ENCODE results near the gene EDAR.

Gene EDAR

GRCh38 chr2:108969856-108970255, 19.2 kb downstream of the EDAR start:
- TF ChIP-seq EGR1 (IDR thresholded peaks at IDR 0.05) = no peak
- TF ChIP-seq TAF1 (IDR thresholded peaks at IDR 0.05; ENCODE audit: low read depth) = no peak
- TF ChIP-seq EP300 (IDR thresholded peaks at IDR 0.05; ENCODE audit: borderline replicate concordance) = no peak
- no peak for TF ChIP-seq FOXM1 (IDR thresholded peaks at IDR 0.05; ENCODE audit: borderline replicate concordance, low read depth)
- no peak for TF ChIP-seq CEBPB (IDR thresholded peaks at IDR 0.05)
- TF ChIP-seq YY1 (IDR thresholded peaks at IDR 0.05; ENCODE audit: low read depth) = no peak
- TF ChIP-seq USF1 (IDR thresholded peaks at IDR 0.05) = no peak

GRCh38 chr2:108968619-108969018, 20.4 kb downstream of the EDAR start:
- TF ChIP-seq TAF1 (IDR thresholded peaks at IDR 0.05; ENCODE audit: low read depth) = no peak
- no peak for TF ChIP-seq CEBPB (IDR thresholded peaks at IDR 0.05)
- TF ChIP-seq TEAD4 (IDR thresholded peaks at IDR 0.05) = no peak
- no peak for TF ChIP-seq EP300 (IDR thresholded peaks at IDR 0.05; ENCODE audit: borderline replicate concordance)
- no peak for TF ChIP-seq EGR1 (IDR thresholded peaks at IDR 0.05)
- TF ChIP-seq RAD21 (IDR thresholded peaks at IDR 0.05; ENCODE audit: low read depth) = no peak
- no peak for TF ChIP-seq USF1 (IDR thresholded peaks at IDR 0.05)
- no peak for TF ChIP-seq NFIC (IDR thresholded peaks at IDR 0.05)
- no peak for TF ChIP-seq MAX (IDR thresholded peaks at IDR 0.05)
- no peak for TF ChIP-seq FOXM1 (IDR thresholded peaks at IDR 0.05; ENCODE audit: borderline replicate concordance, low read depth)
- TF ChIP-seq, protein P1, sequence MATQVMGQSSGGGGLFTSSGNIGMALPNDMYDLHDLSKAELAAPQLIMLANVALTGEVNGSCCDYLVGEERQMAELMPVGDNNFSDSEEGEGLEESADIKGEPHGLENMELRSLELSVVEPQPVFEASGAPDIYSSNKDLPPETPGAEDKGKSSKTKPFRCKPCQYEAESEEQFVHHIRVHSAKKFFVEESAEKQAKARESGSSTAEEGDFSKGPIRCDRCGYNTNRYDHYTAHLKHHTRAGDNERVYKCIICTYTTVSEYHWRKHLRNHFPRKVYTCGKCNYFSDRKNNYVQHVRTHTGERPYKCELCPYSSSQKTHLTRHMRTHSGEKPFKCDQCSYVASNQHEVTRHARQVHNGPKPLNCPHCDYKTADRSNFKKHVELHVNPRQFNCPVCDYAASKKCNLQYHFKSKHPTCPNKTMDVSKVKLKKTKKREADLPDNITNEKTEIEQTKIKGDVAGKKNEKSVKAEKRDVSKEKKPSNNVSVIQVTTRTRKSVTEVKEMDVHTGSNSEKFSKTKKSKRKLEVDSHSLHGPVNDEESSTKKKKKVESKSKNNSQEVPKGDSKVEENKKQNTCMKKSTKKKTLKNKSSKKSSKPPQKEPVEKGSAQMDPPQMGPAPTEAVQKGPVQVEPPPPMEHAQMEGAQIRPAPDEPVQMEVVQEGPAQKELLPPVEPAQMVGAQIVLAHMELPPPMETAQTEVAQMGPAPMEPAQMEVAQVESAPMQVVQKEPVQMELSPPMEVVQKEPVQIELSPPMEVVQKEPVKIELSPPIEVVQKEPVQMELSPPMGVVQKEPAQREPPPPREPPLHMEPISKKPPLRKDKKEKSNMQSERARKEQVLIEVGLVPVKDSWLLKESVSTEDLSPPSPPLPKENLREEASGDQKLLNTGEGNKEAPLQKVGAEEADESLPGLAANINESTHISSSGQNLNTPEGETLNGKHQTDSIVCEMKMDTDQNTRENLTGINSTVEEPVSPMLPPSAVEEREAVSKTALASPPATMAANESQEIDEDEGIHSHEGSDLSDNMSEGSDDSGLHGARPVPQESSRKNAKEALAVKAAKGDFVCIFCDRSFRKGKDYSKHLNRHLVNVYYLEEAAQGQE (IDR thresholded peaks at IDR 0.05; ENCODE audit: low read depth) = no peak
- TF ChIP-seq ZBTB7A (IDR thresholded peaks at IDR 0.05; ENCODE audit: low read depth) = no peak
- no peak for TF ChIP-seq TCF12 (IDR thresholded peaks at IDR 0.05; ENCODE audit: low read depth)
- TF ChIP-seq CREB1 (IDR thresholded peaks at IDR 0.05; ENCODE audit: low read depth) = no peak
- TF ChIP-seq YY1 (IDR thresholded peaks at IDR 0.05; ENCODE audit: low read depth) = no peak

DNA sequence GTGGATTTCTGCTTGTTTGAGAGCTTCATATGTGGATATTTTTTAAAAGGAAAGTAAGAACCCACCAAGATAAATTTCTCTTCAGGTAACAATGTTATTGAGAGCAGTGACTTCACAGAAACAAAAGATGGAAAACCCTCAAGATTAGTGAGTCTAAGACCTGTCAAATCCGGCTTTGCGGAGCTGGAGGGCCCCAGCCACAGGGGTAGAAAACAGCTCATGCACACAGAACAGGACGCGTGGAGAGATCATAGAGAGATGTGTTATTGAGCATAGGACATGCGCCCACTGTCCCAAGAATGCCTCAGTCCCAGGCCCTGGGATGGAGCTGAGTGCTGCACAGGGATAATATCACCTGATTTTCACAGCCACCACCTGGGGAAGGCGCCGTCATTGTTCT, 21.3 kb downstream of the EDAR start:
- TF ChIP-seq USF1 (IDR thresholded peaks at IDR 0.05) = no peak
- no peak for TF ChIP-seq EP300 (IDR thresholded peaks at IDR 0.05; ENCODE audit: borderline replicate concordance)

DNA sequence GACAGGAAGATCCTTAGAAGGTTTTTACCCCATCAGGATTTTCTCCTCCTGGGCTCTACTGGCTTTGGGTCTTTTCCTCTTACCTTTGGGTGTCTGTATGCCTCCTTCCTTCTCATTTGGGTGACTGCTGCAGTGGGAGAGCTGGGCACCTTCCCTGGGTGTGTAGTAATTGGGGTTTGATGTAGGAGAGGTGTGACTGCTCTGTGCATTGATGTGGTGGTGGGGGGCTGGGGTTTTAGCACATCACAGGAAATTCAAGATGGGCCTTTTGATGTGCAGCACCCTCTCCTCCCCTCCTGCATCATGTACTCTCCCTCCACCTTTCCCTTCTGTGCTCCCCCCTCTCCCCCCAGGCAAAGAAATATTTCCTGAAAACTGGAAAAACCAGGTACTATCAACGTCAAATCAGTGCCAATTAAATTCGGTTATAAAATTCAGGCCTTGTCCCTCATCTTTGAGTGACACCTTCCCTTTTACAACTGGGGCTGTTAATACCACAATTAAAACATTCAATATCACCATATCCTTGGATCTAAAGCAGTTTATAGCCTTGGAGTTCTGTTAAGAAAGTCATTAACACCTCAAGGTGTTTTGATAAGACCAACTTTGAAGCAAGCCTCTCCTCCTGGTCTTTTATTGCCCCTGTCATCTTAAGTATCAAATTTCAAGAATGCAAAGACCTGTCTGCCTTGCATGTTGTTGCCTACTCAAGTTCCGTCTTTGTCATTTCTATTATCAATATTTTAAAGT, 23.3 kb downstream of the EDAR start:
- no peak for TF ChIP-seq CREB1 (IDR thresholded peaks at IDR 0.05; ENCODE audit: low read depth)
- no peak for TF ChIP-seq YY1 (IDR thresholded peaks at IDR 0.05; ENCODE audit: low read depth)
- no peak for TF ChIP-seq RAD21 (IDR thresholded peaks at IDR 0.05; ENCODE audit: low read depth)
- no peak for TF ChIP-seq TEAD4 (IDR thresholded peaks at IDR 0.05)
- TF ChIP-seq MAX (IDR thresholded peaks at IDR 0.05) = no peak
- TF ChIP-seq TCF12 (IDR thresholded peaks at IDR 0.05; ENCODE audit: low read depth) = no peak
- no peak for TF ChIP-seq NFIC (IDR thresholded peaks at IDR 0.05)
- no peak for TF ChIP-seq TAF1 (IDR thresholded peaks at IDR 0.05; ENCODE audit: low read depth)
- TF ChIP-seq, protein P1 (IDR thresholded peaks at IDR 0.05; ENCODE audit: low read depth) = no peak
- TF ChIP-seq USF1 (IDR thresholded peaks at IDR 0.05) = no peak
- TF ChIP-seq EP300 (IDR thresholded peaks at IDR 0.05; ENCODE audit: borderline replicate concordance) = no peak
- no peak for TF ChIP-seq FOXM1 (IDR thresholded peaks at IDR 0.05; ENCODE audit: borderline replicate concordance, low read depth)
- no peak for TF ChIP-seq ZBTB7A (IDR thresholded peaks at IDR 0.05; ENCODE audit: low read depth)
- no peak for TF ChIP-seq CEBPB (IDR thresholded peaks at IDR 0.05)
- TF ChIP-seq EGR1 (IDR thresholded peaks at IDR 0.05) = no peak

GRCh38 chr2:108963057-108963456, 26.0 kb downstream of the EDAR start:
- TF ChIP-seq TCF12 (IDR thresholded peaks at IDR 0.05; ENCODE audit: low read depth) = no peak
- TF ChIP-seq FOXM1 (IDR thresholded peaks at IDR 0.05; ENCODE audit: borderline replicate concordance, low read depth) = no peak
- TF ChIP-seq CEBPB (IDR thresholded peaks at IDR 0.05) = no peak
- no peak for TF ChIP-seq EGR1 (IDR thresholded peaks at IDR 0.05)
- TF ChIP-seq MAX (IDR thresholded peaks at IDR 0.05) = no peak
- TF ChIP-seq TAF1 (IDR thresholded peaks at IDR 0.05; ENCODE audit: low read depth) = no peak
- TF ChIP-seq YY1 (IDR thresholded peaks at IDR 0.05; ENCODE audit: low read depth) = no peak
- TF ChIP-seq, protein P1 (IDR thresholded peaks at IDR 0.05; ENCODE audit: low read depth) = no peak

All from Ishikawa (cell line).